GM20000 (cell line): ENCODE results near the gene AKNA.

Source experiments
- DNase-seq: peaks from one replicate; pipeline ENCODE4 v3.0.0; 2012; ENCODE audit warnings: low spot score
- TF ChIP-seq, protein P1 (sequence below): IDR thresholded peaks from 2 replicates; pipeline ENCODE4 v1.5.1; 2012; ENCODE audit warnings: mild to moderate bottlenecking, control low read depth; ENCODE audit errors: extremely low read depth, missing control alignments

AKNA gene

DNA sequence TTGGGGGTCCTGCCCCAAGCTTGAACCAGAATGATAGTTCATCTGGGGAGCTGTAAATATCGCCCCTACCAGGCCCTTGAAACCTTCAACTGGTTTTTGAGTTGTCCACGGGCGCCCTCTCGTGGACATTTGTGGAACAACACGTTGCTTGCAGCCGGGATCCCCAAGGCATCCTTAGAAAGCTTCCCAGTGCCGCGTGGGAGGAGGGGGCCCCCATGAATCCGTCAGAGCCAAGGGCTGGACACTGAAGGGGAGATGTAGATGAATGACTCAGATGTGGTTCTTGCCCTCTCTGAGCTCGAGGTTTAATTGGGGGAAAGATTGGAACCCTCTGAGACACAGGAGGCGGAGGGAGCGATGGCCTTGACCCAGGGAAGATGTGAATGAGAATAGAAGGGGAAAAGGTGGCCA lies 96.7 kb downstream of the AKNA start:
- TF ChIP-seq, protein P1, sequence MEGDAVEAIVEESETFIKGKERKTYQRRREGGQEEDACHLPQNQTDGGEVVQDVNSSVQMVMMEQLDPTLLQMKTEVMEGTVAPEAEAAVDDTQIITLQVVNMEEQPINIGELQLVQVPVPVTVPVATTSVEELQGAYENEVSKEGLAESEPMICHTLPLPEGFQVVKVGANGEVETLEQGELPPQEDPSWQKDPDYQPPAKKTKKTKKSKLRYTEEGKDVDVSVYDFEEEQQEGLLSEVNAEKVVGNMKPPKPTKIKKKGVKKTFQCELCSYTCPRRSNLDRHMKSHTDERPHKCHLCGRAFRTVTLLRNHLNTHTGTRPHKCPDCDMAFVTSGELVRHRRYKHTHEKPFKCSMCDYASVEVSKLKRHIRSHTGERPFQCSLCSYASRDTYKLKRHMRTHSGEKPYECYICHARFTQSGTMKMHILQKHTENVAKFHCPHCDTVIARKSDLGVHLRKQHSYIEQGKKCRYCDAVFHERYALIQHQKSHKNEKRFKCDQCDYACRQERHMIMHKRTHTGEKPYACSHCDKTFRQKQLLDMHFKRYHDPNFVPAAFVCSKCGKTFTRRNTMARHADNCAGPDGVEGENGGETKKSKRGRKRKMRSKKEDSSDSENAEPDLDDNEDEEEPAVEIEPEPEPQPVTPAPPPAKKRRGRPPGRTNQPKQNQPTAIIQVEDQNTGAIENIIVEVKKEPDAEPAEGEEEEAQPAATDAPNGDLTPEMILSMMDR: peak; percentile 72
- DNase-seq: peak; percentile 73

- TF ChIP-seq, protein P1: no peak
- no peak for DNase-seq
These were observed 97.2 kb downstream of the AKNA start for GRCh38 chr9:114290561-114290986.

- no peak for DNase-seq
- TF ChIP-seq, protein P1: no peak
These were observed 98.0 kb downstream of the AKNA start for GRCh38 chr9:114289571-114290481.

DNA sequence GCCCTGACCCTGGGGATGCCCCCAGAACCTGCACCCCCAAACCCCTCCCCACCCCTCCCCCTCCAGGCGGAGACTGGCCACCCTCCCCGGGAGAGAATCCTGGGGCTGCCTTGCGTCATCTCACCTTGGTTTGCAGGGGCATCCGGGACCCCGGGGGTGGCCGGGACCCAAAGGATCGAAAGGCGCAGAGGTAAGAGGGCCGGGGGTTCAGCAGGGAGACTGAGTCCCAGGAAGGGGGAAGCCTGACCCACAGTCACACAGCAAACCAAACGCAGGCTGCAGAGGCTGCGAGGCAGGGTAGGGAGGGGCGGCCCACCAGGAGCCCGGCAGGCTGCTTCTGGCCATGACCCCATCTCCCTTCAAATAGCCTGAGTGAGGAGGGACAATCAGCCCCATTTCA lies 98.7 kb downstream of the AKNA start:
- TF ChIP-seq, protein P1: no peak
- no peak for DNase-seq

- no peak for DNase-seq
- TF ChIP-seq, protein P1: no peak
These were observed 99.3 kb downstream of the AKNA start for GRCh38 chr9:114288193-114289091.

DNA sequence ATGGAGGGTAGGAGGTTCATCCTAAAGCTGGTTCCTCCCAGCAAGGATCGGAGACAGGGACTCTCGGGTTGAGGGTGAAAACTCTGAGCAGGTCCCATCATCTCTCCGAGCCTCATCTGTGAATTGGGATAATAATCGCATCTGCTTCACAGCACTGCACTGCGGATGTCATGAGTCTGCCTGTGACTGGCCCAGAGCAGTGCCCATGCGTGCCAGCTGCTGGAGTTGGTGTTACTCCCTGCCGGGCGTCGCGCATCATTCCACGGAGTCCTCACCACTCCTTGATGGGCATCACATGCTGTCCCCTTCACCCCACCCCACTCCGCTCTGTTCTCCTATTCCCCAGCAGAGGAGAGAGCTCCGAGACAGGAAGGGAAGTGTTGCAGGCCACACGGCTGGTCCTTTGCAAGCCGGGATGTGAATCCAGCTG lies 100.0 kb downstream of the AKNA start:
- TF ChIP-seq, protein P1: no peak
- DNase-seq: no peak
